GM12878 (cell line): Measurements from ENCODE around the gene PRTN3. TPM values are rescaled to one million over a fixed set of nuclear protein-coding genes. Genes with fewer than 3 reads are reported as not detected.
A peak's percentile ranks its signal among the peaks of the same experiment; 100 is the strongest.

Source experiments
- ATAC-seq: fragments of 200-7000 bp; cut with Tn5 transposase; 3 replicates; pipeline ENCODE4 v1.9.1; 2020; ENCODE audit warnings: mild to moderate bottlenecking, moderate library complexity
- BruUV-seq: library from RNA; stranded (reverse); fragments of 400-500 nt; replicated peaks from 2 replicates; lab custom pipeline; 2021; lab: Mats Ljungman, UMichigan
- CTCF ChIA-PET: fragments of 300-600 bp; sonication (Branson Sonifier 250); formaldehyde crosslinking; extraction: SDS; loops from one replicate; lab custom pipeline; 2021; ENCODE audit warnings: inconsistent platforms; lab: Yijun Ruan, JAX
- POLR2A ChIA-PET: fragments of 350-600 bp; formaldehyde crosslinking; extraction: SDS; loops from one replicate; lab custom pipeline; 2021; ENCODE audit warnings: inconsistent platforms; lab: Charles Lee
- RAD21 ChIA-PET: fragments of 300-600 bp; sonication (Branson Sonifier 250); formaldehyde crosslinking; loops from one replicate; lab custom pipeline; 2023; ENCODE audit warnings: antibody characterized with exemption; ENCODE audit not compliant: unreplicated experiment; lab: Charles Lee
- SMC1A ChIA-PET: fragments of 300-600 bp; sonication (Branson Sonifier 250); formaldehyde crosslinking; loops from one replicate; lab custom pipeline; 2023; ENCODE audit not compliant: unreplicated experiment, uncharacterized antibody; lab: Charles Lee
- DNase-seq: peaks from one replicate; pipeline ENCODE4 v3.0.0-alpha.2; 2011; ENCODE audit warnings: low read depth, low spot score
- FAIRE-seq: peaks from 3 replicates; lab custom pipeline; 2011; peaks lifted over from hg19 to GRCh38; lab: Jason Lieb, UNC
- H2AFZ ChIP-seq: 2 replicates; pipeline ENCODE4 v1.6.0; 2011; ENCODE audit warnings: low read depth, low read length, control low read depth; ENCODE audit not compliant: control insufficient read depth
- H3K27ac ChIP-seq: 2 replicates; pipeline ENCODE4 v1.5.1; 2011; ENCODE audit warnings: control low read depth; ENCODE audit not compliant: control insufficient read depth, insufficient read depth
- H3K27me3 ChIP-seq, 2 experiments: replicated peaks in 1 of 2; 2 replicates each; pipeline versions ENCODE4 v1.6.0 to v1.6.1; 2011; ENCODE audit warnings: low read length in 1 of 2; ENCODE audit not compliant: control insufficient read depth in 2 of 2, insufficient read depth in 2 of 2
- H3K36me3 ChIP-seq, 2 experiments: 2 replicates each; pipeline ENCODE4 v1.5.1; 2011; ENCODE audit warnings: low read length in 1 of 2; ENCODE audit not compliant: control insufficient read depth in 2 of 2, insufficient read depth in 2 of 2
- H3K4me1 ChIP-seq: 2 replicates; pipeline ENCODE4 v1.6.1; 2011; ENCODE audit warnings: mild to moderate bottlenecking, low read length, moderate library complexity, mixed read lengths; ENCODE audit not compliant: control insufficient read depth, insufficient read depth
- H3K4me2 ChIP-seq: 2 replicates; pipeline ENCODE4 v1.6.0; 2011; ENCODE audit warnings: control low read depth; ENCODE audit not compliant: control insufficient read depth, insufficient read depth
- H3K4me3 ChIP-seq: fragments of 200-600 bp; sonication (generic); 2 replicates; pipeline ENCODE4 v1.5.1; 2016
- H3K79me2 ChIP-seq: 2 replicates; pipeline ENCODE4 v1.6.0; 2011; ENCODE audit warnings: low read length; ENCODE audit not compliant: control insufficient read depth, insufficient read depth
- H3K9ac ChIP-seq: 2 replicates; pipeline ENCODE4 v1.8.0; 2011; ENCODE audit warnings: low read length, control low read depth, mixed read lengths; ENCODE audit not compliant: control insufficient read depth, insufficient read depth
- H3K9me3 ChIP-seq: replicated peaks from 3 replicates; pipeline ENCODE4 v1.5.1; 2011; ENCODE audit warnings: mild to moderate bottlenecking, low read length; ENCODE audit not compliant: control insufficient read depth, insufficient read depth
- H4K20me1 ChIP-seq: 2 replicates; pipeline ENCODE4 v1.6.0; 2011; ENCODE audit not compliant: control insufficient read depth, insufficient read depth
- FOXK2 ChIP-seq: fragments of 450-650 bp; IDR thresholded peaks from 2 replicates; pipeline ENCODE4 v1.6.1; 2017; ENCODE audit warnings: mild to moderate bottlenecking, moderate library complexity
- SREBF1 ChIP-seq: IDR thresholded peaks from 2 replicates; pipeline ENCODE4 v1.6.1; 2012; ENCODE audit warnings: mild to moderate bottlenecking, low read length
- ZNF207 ChIP-seq: fragments of 450-650 bp; IDR thresholded peaks from 2 replicates; pipeline ENCODE4 v1.6.1; 2014; ENCODE audit warnings: antibody characterized with exemption, mild to moderate bottlenecking, borderline replicate concordance
- whole genome bisulfite sequencing: methylation state at CpG from one replicate; pipeline ENCODE4 v1.1.6; 2016; ENCODE audit warnings: low lambda C conversion rate; ENCODE audit not compliant: insufficient replicate concordance, insufficient coverage; ENCODE audit errors: missing lambda C conversion rate; 5-methylcytosine and 5-hydroxymethylcytosine counted together
- in situ Hi-C: fragments of 300-500 bp; cut with MboI; formaldehyde crosslinking; loops from 9 replicates; pipeline ENCODE4 v1.14.3; 2018; ENCODE audit warnings: mixed read lengths
- intact Hi-C: fragments of 100-400 bp; cut with micrococcal nuclease; formaldehyde crosslinking; loops from one replicate; pipeline ENCODE4 v1.14.2; 2022; ENCODE audit not compliant: unreplicated experiment
- polyA plus RNA-seq, 11 experiments: library from polyadenylated mRNA; depleted of rRNA in 4 of 11; unstranded in 6 of 11; stranded (reverse) in 5 of 11; fragments of >200 nt; fragmentation: Nextera tagmentation in 4 of 11; fragmentation: Illumina TruSeq in 1 of 11; extraction: Ambion mirVana in 4 of 11; extraction: Trizol in 1 of 11; gene quantifications; 1 replicate in 1 of 11; 2 replicates in 10 of 11; pipeline versions ENCODE4 v1.2.1 to v1.2.3, GENCODE V29; 2011 to 2016; ENCODE audit warnings: inconsistent platforms in 2 of 11, missing spikeins in 2 of 11, low read depth in 1 of 11
- total RNA-seq, 4 experiments: library from RNA; depleted of rRNA in 3 of 4; stranded (reverse); fragments of >200 nt in 3 of 4; fragmentation: Illumina TruSeq in 1 of 4; extraction: Trizol in 1 of 4; gene quantifications; 2 replicates each; pipeline versions ENCODE4 v1.2.1 to v1.2.3, GENCODE V29; 2013 to 2021
- TF ChIP-seq, protein P1 (sequence below): fragments of 450-650 bp; IDR thresholded peaks from 2 replicates; pipeline ENCODE4 v1.6.1; 2016; ENCODE audit warnings: mild to moderate bottlenecking, moderate library complexity, borderline replicate concordance

Gene PRTN3
- total and polyA plus RNA-seq, 10 of the 15 experiments (the other 5 are each of a cell fraction or from before 2014, with no cell fraction given): 0.08 TPM; not detected in 9

DNA sequence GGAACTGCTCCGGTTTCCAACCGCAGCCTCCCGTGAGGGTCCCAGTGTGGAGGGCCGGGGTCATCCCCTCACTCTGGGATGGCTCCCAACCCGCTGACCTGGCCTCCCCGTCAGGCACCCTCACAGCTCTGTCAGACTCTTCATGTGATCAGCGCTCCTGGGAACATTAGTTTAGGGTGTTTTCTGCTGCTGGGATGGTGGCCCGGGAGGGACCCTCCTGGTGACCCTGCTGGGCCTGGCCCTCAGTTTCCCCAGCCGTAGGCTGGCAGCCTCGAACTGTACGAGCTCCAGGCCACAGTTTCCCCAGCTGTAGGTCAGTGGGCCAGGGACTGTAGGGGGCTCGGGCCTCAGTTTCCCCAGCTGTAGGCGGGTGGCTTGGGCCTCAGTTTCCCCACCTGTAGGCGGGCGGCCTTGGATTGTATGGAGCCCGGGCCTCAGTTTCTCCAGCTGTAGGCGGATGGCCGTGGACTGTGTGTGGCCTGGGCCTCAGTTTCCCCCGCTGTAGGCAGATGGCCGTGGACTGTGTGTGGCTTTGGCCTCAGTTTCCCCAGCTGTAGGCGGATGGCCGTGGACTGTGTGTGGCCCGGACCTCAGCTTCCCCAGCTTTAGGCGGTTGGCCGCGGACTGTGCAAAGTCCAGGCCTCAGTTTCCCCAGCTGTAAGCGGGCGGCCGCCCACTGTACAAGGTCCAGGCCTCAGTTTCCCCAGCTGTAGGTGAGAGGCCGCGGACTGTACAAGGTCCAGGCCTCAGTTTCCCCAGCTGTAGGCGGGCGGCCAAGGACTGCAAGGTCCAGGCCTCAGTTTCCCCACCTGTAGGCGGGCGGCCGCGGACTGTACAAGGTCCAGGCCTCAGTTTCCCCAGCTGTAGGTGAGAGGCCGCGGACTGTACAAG, 44.9 kb upstream of the PRTN3 start:
- ChIA-PET POLR2A (interaction anchor here (0.6 to 1.3 kb wide), 2 partner anchors 111 to 162 kb away, joined by 3 to 5 read pairs; no protein-coding TSS in a partner anchor), RAD21 (no interaction called here), CTCF (no interaction called here), SMC1A (no interaction called here)
- ATAC-seq: no peak
- Histone ChIP-seq H3K79me2 (peaks cover 32% of the 10 kb centered on the region), H3K4me2 (peak overlapping the region; percentile 84), H4K20me1 (peaks cover 20% of the 10 kb centered on the region), H3K4me3 (peak overlapping the region; percentile 78), H3K27me3 (no peaks in the 10 kb centered on the region), H3K36me3 (peaks cover 8 to 14% of the 10 kb centered on the region in 2 experiments; a peak in 3 of 4 replicates), H3K27ac (peak overlapping the region; percentile 78; the same call in 1 of the 2 replicates), H3K9ac (peak overlapping the region; percentile 87; the same call in 1 of the 2 replicates), H3K4me1 (peaks cover 7% of the 10 kb centered on the region; the same call in 1 of the 2 replicates)
- DNase-seq: no peak
- no TSS peak for BruUV-seq
- in situ Hi-C loops (no loop called here), intact Hi-C loops (loop anchor here (2.0 kb wide), 1 partner anchor 223 kb away; the partner anchor contains the start of gene BSG)
- FAIRE-seq: no peak
- 69% methylated on average over 39 of the region's 39 CpGs for WGBS
- TF ChIP-seq FOXK2: no peak
- no peak for TF ChIP-seq SREBF1
- TF ChIP-seq, protein P1, sequence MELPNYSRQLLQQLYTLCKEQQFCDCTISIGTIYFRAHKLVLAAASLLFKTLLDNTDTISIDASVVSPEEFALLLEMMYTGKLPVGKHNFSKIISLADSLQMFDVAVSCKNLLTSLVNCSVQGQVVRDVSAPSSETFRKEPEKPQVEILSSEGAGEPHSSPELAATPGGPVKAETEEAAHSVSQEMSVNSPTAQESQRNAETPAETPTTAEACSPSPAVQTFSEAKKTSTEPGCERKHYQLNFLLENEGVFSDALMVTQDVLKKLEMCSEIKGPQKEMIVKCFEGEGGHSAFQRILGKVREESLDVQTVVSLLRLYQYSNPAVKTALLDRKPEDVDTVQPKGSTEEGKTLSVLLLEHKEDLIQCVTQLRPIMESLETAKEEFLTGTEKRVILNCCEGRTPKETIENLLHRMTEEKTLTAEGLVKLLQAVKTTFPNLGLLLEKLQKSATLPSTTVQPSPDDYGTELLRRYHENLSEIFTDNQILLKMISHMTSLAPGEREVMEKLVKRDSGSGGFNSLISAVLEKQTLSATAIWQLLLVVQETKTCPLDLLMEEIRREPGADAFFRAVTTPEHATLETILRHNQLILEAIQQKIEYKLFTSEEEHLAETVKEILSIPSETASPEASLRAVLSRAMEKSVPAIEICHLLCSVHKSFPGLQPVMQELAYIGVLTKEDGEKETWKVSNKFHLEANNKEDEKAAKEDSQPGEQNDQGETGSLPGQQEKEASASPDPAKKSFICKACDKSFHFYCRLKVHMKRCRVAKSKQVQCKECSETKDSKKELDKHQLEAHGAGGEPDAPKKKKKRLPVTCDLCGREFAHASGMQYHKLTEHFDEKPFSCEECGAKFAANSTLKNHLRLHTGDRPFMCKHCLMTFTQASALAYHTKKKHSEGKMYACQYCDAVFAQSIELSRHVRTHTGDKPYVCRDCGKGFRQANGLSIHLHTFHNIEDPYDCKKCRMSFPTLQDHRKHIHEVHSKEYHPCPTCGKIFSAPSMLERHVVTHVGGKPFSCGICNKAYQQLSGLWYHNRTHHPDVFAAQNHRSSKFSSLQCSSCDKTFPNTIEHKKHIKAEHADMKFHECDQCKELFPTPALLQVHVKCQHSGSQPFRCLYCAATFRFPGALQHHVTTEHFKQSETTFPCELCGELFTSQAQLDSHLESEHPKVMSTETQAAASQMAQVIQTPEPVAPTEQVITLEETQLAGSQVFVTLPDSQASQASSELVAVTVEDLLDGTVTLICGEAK: no peak
- TF ChIP-seq ZNF207: no peak
- TF ChIP-seq, all 136 proteins: peak for 0
- peak overlapping the region; percentile 97 for H2AFZ ChIP-seq
- H3K9me3 ChIP-seq: no peaks in the 10 kb centered on the region
